LNCaP clone FGC (cell line): ENCODE measurements around the gene LDB3.
"Not testable (repeated sequence)": the region's sequence is repeated elsewhere in the genome, so short reads cannot be mapped to it uniquely, and the experiment has no call there.

Source experiments
- DNase-seq: peaks from one replicate; pipeline ENCODE4 v3.0.0-alpha.2; 2011; ENCODE audit warnings: low read depth
- H3K4me3 ChIP-seq: 2 replicates; pipeline ENCODE4 v1.5.1; 2011; ENCODE audit warnings: mild to moderate bottlenecking, low read depth, low read length, control low read depth
- TF ChIP-seq, protein P1 (sequence below): IDR thresholded peaks from 2 replicates; pipeline ENCODE4 v1.5.1; 2012; ENCODE audit warnings: mild to moderate bottlenecking; ENCODE audit not compliant: control insufficient read depth, insufficient read depth; ENCODE audit errors: extremely low read depth

The LDB3 gene

GRCh38 chr10:86636311-86636710, 32.0 kb upstream of the LDB3 start:
- TF ChIP-seq, protein P1, sequence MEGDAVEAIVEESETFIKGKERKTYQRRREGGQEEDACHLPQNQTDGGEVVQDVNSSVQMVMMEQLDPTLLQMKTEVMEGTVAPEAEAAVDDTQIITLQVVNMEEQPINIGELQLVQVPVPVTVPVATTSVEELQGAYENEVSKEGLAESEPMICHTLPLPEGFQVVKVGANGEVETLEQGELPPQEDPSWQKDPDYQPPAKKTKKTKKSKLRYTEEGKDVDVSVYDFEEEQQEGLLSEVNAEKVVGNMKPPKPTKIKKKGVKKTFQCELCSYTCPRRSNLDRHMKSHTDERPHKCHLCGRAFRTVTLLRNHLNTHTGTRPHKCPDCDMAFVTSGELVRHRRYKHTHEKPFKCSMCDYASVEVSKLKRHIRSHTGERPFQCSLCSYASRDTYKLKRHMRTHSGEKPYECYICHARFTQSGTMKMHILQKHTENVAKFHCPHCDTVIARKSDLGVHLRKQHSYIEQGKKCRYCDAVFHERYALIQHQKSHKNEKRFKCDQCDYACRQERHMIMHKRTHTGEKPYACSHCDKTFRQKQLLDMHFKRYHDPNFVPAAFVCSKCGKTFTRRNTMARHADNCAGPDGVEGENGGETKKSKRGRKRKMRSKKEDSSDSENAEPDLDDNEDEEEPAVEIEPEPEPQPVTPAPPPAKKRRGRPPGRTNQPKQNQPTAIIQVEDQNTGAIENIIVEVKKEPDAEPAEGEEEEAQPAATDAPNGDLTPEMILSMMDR, result no peak
- H3K4me3 ChIP-seq, result no peak overlapping the region
- no peak for DNase-seq

DNA sequence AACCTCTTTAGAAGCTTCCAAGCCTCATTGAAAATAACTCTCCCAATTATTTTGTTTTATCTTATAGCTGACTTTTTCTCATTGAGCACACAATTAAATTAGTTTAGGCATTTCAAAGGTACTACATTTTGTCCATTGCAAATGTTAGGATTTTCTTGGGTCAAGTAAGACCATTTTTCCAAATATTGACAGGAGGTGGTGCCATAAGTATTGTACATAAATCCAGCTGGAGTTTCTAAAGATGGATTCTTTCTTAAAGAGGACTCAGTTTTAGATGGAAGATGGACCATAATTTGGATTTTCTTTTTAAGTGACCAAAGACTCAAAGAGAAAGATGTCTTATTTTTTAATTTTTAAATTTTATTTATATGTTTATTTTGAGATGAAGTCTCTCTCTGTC, 26.3 kb upstream of the LDB3 start:
- H3K4me3 ChIP-seq, result no peak overlapping the region
- TF ChIP-seq, protein P1, result no peak
- DNase-seq, result no peak

GRCh38 chr10:86642499-86642898, 25.8 kb upstream of the LDB3 start:
- H3K4me3 ChIP-seq, result no peak overlapping the region
- no peak for DNase-seq
- TF ChIP-seq, protein P1, result no peak

GRCh38 chr10:86644152-86644793, 24.0 kb upstream of the LDB3 start:
- no peak overlapping the region for H3K4me3 ChIP-seq
- TF ChIP-seq, protein P1, result no peak
- no peak for DNase-seq

- DNase-seq, result no peak
- TF ChIP-seq, protein P1, result no peak
- no peak overlapping the region for H3K4me3 ChIP-seq
Measured at GRCh38 chr10:86644794-86645445, 23.4 kb upstream of the LDB3 start.

GRCh38 chr10:86645621-86646165, 22.6 kb upstream of the LDB3 start:
- not testable (repeated sequence) for DNase-seq, H3K4me3 ChIP-seq

GRCh38 chr10:86646532-86646931, 21.8 kb upstream of the LDB3 start:
- DNase-seq, result no peak
- H3K4me3 ChIP-seq, result no peak overlapping the region
- TF ChIP-seq, protein P1, result no peak
